Measurements from ENCODE around the gene SERPINA5.
"Not testable (repeated sequence)": the region's sequence is repeated elsewhere in the genome, so short reads cannot be mapped to it uniquely, and the experiment has no call there.

SERPINA5 gene

GRCh38 chr14:94598816-94599655 is 17.8 kb downstream of the SERPINA5 start:
- no peak for DNase-seq (ENCODE audit: low read depth in 2 of 2, low spot score in 1 of 2)

GRCh38 chr14:94599656-94600004 is 18.4 kb downstream of the SERPINA5 start:
- no peak for DNase-seq (ENCODE audit: low read depth in 2 of 2, low spot score in 1 of 2)

- no peak for DNase-seq (ENCODE audit: low read depth in 2 of 2, low spot score in 1 of 2)
Measured at GRCh38 chr14:94600148-94600545, 18.9 kb downstream of the SERPINA5 start.

- no peak for DNase-seq (ENCODE audit: low read depth in 2 of 2, low spot score in 1 of 2)
Measured at GRCh38 chr14:94601884-94602391, 20.7 kb downstream of the SERPINA5 start.

- DNase-seq (ENCODE audit: low read depth in 2 of 2, low spot score in 1 of 2), result no peak
Measured at GRCh38 chr14:94602722-94603121, 21.5 kb downstream of the SERPINA5 start.

- no peak for DNase-seq (ENCODE audit: low read depth in 2 of 2, low spot score in 1 of 2)
Measured at GRCh38 chr14:94605361-94605760, 24.1 kb downstream of the SERPINA5 start.

GRCh38 chr14:94608966-94609365 is 27.7 kb downstream of the SERPINA5 start:
- DNase-seq (ENCODE audit: low read depth in 2 of 2, low spot score in 1 of 2), result not testable (repeated sequence)

GRCh38 chr14:94611179-94611578 is 30.0 kb downstream of the SERPINA5 start:
- no peak for DNase-seq (ENCODE audit: low read depth in 2 of 2, low spot score in 1 of 2)

GRCh38 chr14:94612174-94612573 is 30.9 kb downstream of the SERPINA5 start, which contains the start of gene SERPINA3:
SERPINA3 (plus strand) TSS chr14:94612391; CDS start chr14:94614442, 2,051 bp downstream.
- no peak for DNase-seq (ENCODE audit: low read depth in 2 of 2, low spot score in 1 of 2)

- DNase-seq (ENCODE audit: low read depth in 2 of 2, low spot score in 1 of 2), result no peak
Measured at GRCh38 chr14:94612580-94613554, 31.6 kb downstream of the SERPINA5 start.

GRCh38 chr14:94613720-94614644 is 32.8 kb downstream of the SERPINA5 start:
- DNase-seq (ENCODE audit: low read depth in 2 of 2, low spot score in 1 of 2), result no peak

GRCh38 chr14:94614802-94615201 is 33.6 kb downstream of the SERPINA5 start:
- no peak for DNase-seq (ENCODE audit: low read depth in 2 of 2, low spot score in 1 of 2)

- DNase-seq (ENCODE audit: low read depth in 2 of 2, low spot score in 1 of 2), result no peak
Measured at GRCh38 chr14:94615254-94615653, 34.0 kb downstream of the SERPINA5 start.

GRCh38 chr14:94615823-94616570 is 34.8 kb downstream of the SERPINA5 start:
- no peak for DNase-seq (ENCODE audit: low read depth in 2 of 2, low spot score in 1 of 2)

GRCh38 chr14:94617366-94617941 is 36.2 kb downstream of the SERPINA5 start:
- no peak for DNase-seq (ENCODE audit: low read depth in 2 of 2, low spot score in 1 of 2)

- DNase-seq (ENCODE audit: low read depth in 2 of 2, low spot score in 1 of 2), result no peak
Measured at GRCh38 chr14:94617988-94618822, 37.0 kb downstream of the SERPINA5 start.

- DNase-seq (ENCODE audit: low read depth in 2 of 2, low spot score in 1 of 2), result no peak
Measured at GRCh38 chr14:94619297-94619696, 38.1 kb downstream of the SERPINA5 start.

- DNase-seq (ENCODE audit: low read depth in 2 of 2, low spot score in 1 of 2), result no peak
Measured at GRCh38 chr14:94620597-94620996, 39.4 kb downstream of the SERPINA5 start.
